Sigmoid colon (tissue), 7 donors: ENCODE results near the gene TMEM170B. TPM values are rescaled to one million over a fixed set of nuclear protein-coding genes. Genes with fewer than 3 reads are reported as not detected.

Source experiments
- DNase-seq: peaks from one replicate; pipeline ENCODE4 v3.0.0-alpha.2; 2019
- H3K27ac ChIP-seq, 4 donors: fragments of 200-600 bp; sonication (generic); one replicate each; pipeline ENCODE4 v1.5.1; 2016 to 2019; ENCODE audit warnings: mild to moderate bottlenecking in 1 of 4
- H3K27me3 ChIP-seq, 3 donors: fragments of 200-600 bp; sonication (generic); one replicate each; pipeline ENCODE4 v1.5.1; 2019; ENCODE audit warnings: mild to moderate bottlenecking in 1 of 3
- H3K36me3 ChIP-seq, 4 donors: fragments of 200-600 bp; sonication (generic); one replicate each; pipeline ENCODE4 v1.5.1; 2016 to 2019
- H3K4me1 ChIP-seq, 4 donors: fragments of 200-600 bp; sonication (generic); one replicate each; pipeline ENCODE4 v1.5.1; 2017 to 2019
- H3K4me3 ChIP-seq, 4 donors: fragments of 200-600 bp; sonication (generic); one replicate each; pipeline ENCODE4 v1.5.1; 2017 to 2019; ENCODE audit warnings: mild to moderate bottlenecking in 2 of 4, moderate library complexity in 1 of 4
- H3K9me3 ChIP-seq, 4 donors: fragments of 200-600 bp in 3 of 4; sonication (generic) in 3 of 4; one replicate each; pipeline versions ENCODE4 v1.5.1 to v1.6.1; 2013 to 2019
- EP300 ChIP-seq, 4 donors: sonication (generic); formaldehyde crosslinking; IDR thresholded peaks; one replicate each; pipeline ENCODE4 v1.6.1; 2017; ENCODE audit warnings: antibody characterized with exemption in 4 of 4
- POLR2A ChIP-seq, 2 donors: fragments of 450-650 bp; IDR thresholded peaks; one replicate each; pipeline ENCODE4 v1.6.1; 2016; ENCODE audit warnings: antibody characterized with exemption in 2 of 2, mild to moderate bottlenecking in 2 of 2, moderate library complexity in 2 of 2
- POLR2AphosphoS5 ChIP-seq, 4 donors: sonication (generic); formaldehyde crosslinking; IDR thresholded peaks; one replicate each; pipeline ENCODE4 v1.6.1; 2017; ENCODE audit warnings: antibody characterized with exemption in 4 of 4
- WGBS, 2 donors: extraction: QIAGEN DNeasy Blood & Tissue Kit; methylation state at CpG; one replicate each; pipeline ENCODE4 v1.1.7; 2013; 5-methylcytosine and 5-hydroxymethylcytosine counted together
- intact Hi-C: fragments of 100-400 bp; cut with DNase I; formaldehyde crosslinking; loops from one replicate; pipeline ENCODE4 v1.15.1; 2023
- polyA plus RNA-seq, 3 donors: library from polyadenylated mRNA; stranded (reverse); fragments of 200-250 nt; gene quantifications; one replicate each; pipeline ENCODE4 v1.2.3, GENCODE V29; 2013
- total RNA-seq, 4 donors: library from RNA; depleted of rRNA; stranded (reverse); fragments of >200 nt; gene quantifications; one replicate each; pipeline ENCODE4 v1.1.0, GENCODE V29; 2016
- TF ChIP-seq, protein P1 (sequence below), 4 experiments: fragments of 450-650 bp in 3 of 4; fragments of 200-600 bp in 1 of 4; IDR thresholded peaks; one replicate each; pipeline ENCODE4 v1.5.1; 2016 to 2019; ENCODE audit warnings: antibody characterized with exemption in 4 of 4, mild to moderate bottlenecking in 3 of 4, moderate library complexity in 2 of 4
- donor health status: healthy with polysubstance abuse.
- donor health status: Bipolar disorder and iron deficiency.
- donor health status: healthy.

TMEM170B gene
- total and polyA plus RNA-seq, 7 donors: 0.92 to 11.0 (median 8.7) TPM

GRCh38 chr6:11575408-11576033 is 38.0 kb downstream of the TMEM170B start:
- TF ChIP-seq POLR2A (IDR thresholded peaks at IDR 0.05) (no peak), POLR2AphosphoS5 (IDR thresholded peaks at IDR 0.05) (no peak), EP300 (IDR thresholded peaks at IDR 0.05) (no peak)
- TF ChIP-seq, protein P1, sequence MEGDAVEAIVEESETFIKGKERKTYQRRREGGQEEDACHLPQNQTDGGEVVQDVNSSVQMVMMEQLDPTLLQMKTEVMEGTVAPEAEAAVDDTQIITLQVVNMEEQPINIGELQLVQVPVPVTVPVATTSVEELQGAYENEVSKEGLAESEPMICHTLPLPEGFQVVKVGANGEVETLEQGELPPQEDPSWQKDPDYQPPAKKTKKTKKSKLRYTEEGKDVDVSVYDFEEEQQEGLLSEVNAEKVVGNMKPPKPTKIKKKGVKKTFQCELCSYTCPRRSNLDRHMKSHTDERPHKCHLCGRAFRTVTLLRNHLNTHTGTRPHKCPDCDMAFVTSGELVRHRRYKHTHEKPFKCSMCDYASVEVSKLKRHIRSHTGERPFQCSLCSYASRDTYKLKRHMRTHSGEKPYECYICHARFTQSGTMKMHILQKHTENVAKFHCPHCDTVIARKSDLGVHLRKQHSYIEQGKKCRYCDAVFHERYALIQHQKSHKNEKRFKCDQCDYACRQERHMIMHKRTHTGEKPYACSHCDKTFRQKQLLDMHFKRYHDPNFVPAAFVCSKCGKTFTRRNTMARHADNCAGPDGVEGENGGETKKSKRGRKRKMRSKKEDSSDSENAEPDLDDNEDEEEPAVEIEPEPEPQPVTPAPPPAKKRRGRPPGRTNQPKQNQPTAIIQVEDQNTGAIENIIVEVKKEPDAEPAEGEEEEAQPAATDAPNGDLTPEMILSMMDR (IDR thresholded peaks at IDR 0.05): peak; percentile 62 to 85 (median 76)
- intact Hi-C loops: loop anchor here (10.0 kb wide), 2 partner anchors 81 to 431 kb away; no protein-coding TSS in a partner anchor
- Histone ChIP-seq H3K27me3 (no peaks in the 10 kb centered on the region), H3K4me3 (no peak overlapping the region), H3K27ac (no peak overlapping the region), H3K4me1 (no peaks in the 10 kb centered on the region), H3K36me3 (no peaks in the 10 kb centered on the region), H3K9me3 (no peaks in the 10 kb centered on the region)
- 42 to 49% methylated on average over 10 of the region's 10 CpGs for WGBS, 2 donors
- peak; percentile 77 for DNase-seq

DNA sequence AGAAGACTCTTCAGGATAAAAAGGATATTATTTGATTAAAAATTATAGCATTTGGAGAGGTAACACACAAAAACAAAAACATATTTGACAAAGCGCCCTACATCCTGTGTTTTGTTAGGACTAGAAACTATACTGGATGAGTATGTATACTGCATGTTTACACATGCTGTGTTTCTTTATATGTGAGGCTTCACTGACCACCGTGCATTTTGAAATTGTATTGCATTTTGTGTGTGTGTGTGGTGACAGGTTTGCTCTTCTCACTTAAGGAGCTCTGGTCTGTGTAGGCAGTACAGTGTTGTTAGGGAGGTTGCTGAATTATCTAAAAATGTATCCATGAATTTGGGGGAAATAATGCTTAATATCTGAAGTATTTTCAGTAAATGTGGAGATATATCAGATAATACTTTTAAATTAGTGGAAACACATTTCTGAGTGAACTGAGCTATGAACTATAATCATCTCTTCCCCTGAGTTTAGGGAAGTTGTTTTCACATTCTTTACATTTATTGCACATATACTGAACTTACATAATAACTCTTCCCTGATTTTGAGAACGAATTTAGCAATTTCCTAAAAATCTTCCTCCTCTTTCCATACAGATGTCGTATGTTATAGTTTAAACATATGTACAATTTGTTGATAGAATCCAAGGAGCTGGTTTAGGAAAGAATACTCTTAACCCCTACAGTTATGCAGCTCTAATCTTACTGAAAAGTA is 43.3 kb downstream of the TMEM170B start:
- H3K4me3 ChIP-seq: no peak overlapping the region
- no peak overlapping the region for H3K27ac ChIP-seq
- no peak for DNase-seq
- no peaks in the 10 kb centered on the region for H3K9me3 ChIP-seq
- intact Hi-C loops: loop anchor here (10.0 kb wide), 1 partner anchor 424 kb away; no protein-coding TSS in a partner anchor
- no peaks in the 10 kb centered on the region for H3K27me3 ChIP-seq
- no peak for TF ChIP-seq POLR2A (IDR thresholded peaks at IDR 0.05)
- TF ChIP-seq, protein P1 (IDR thresholded peaks at IDR 0.05): no peak
- TF ChIP-seq EP300 (IDR thresholded peaks at IDR 0.05): no peak
- no peak for TF ChIP-seq POLR2AphosphoS5 (IDR thresholded peaks at IDR 0.05)
- peaks cover 0 to 2% (median under 1%) of the 10 kb centered on the region in 4 donors for H3K4me1 ChIP-seq
- H3K36me3 ChIP-seq: no peaks in the 10 kb centered on the region
- WGBS, 2 donors: 60 to 76% methylated on average over 4 of the region's 4 CpGs

DNA sequence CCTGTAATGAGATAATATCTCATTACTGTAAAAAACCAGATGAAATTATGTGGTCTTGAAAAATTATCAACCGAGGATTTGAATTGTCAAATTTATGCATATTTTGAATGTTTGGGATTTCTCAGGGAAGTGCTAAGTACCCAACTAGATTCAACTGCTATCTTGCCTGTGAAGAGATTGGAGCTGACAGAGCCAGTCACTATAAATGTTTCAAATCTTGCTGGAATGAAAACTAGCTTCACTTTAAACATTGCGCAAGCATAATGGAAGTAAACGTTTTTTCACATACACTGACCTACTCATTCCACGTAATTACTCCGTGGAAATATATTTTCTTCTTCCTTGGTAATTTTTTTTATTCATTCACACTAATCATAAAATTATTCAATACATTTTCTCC is 46.7 kb downstream of the TMEM170B start:
- intact Hi-C loops: loop anchor here (10.0 kb wide), 1 partner anchor 421 kb away; no protein-coding TSS in a partner anchor
- TF ChIP-seq POLR2AphosphoS5 (IDR thresholded peaks at IDR 0.05) (no peak), EP300 (IDR thresholded peaks at IDR 0.05) (no peak), POLR2A (IDR thresholded peaks at IDR 0.05) (no peak)
- TF ChIP-seq, protein P1 (IDR thresholded peaks at IDR 0.05): no peak
- 62 to 74% methylated on average over 5 of the region's 5 CpGs for WGBS, 2 donors

DNA sequence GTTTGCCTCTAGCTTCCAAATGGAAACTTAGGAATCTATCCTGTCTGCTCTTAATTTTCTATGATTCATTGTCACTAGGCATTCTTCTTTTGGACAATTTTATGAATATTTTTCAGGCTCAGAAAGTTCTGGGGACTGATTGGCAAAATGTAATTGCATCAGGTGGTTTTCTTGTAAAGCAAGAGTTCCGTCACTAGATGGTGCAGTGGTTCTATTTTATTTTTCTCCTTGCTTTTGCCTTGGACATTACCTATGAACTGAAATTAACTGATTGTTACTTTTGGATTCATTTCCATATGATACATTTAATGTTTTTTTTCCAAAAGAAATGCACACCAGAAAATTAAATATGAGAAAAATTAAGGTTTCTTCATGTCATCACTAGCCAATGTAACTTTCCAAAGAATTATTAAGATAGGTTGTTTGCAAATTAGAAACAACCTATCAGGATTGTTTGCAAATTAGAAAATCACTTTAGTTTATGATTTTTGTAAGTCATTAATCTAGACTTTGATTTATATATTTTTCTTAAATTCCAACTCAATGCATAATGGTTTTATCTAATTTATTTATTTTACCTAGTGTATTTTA is 48.0 kb downstream of the TMEM170B start:
- TF ChIP-seq, protein P1 (IDR thresholded peaks at IDR 0.05): peak in 3 of 4 experiments; percentile 42 to 47 (median 45)
- no peak for TF ChIP-seq POLR2A (IDR thresholded peaks at IDR 0.05)
- Histone ChIP-seq H3K36me3 (no peaks in the 10 kb centered on the region), H3K4me1 (peaks cover 0 to 24% (median 17%) of the 10 kb centered on the region in 4 donors), H3K4me3 (no peak overlapping the region), H3K9me3 (no peaks in the 10 kb centered on the region), H3K27ac (peak overlapping the region in 1 of 4 donors; percentile 37), H3K27me3 (no peaks in the 10 kb centered on the region)
- WGBS, 2 donors: 9 to 18% methylated on average over 1 of the region's 1 CpG
- DNase-seq: no peak
- intact Hi-C loops: loop anchor here (5.0 to 10.0 kb wide), 5 partner anchors 67 to 1022 kb away; no protein-coding TSS in a partner anchor

More for the DNA sequence above, 46.7 kb downstream of the TMEM170B start:
- DNase-seq: no peak
- no peaks in the 10 kb centered on the region for H3K9me3 ChIP-seq
- H3K27ac ChIP-seq: no peak overlapping the region
- no peaks in the 10 kb centered on the region for H3K36me3 ChIP-seq
- H3K27me3 ChIP-seq: no peaks in the 10 kb centered on the region
- peaks cover 0 to 15% (median 10%) of the 10 kb centered on the region in 4 donors for H3K4me1 ChIP-seq
- H3K4me3 ChIP-seq: no peak overlapping the region
